Mucosa of stomach (tissue), 1 donor: ENCODE results near the gene ARHGAP15.
"Not testable (repeated sequence)": the region's sequence is repeated elsewhere in the genome, so short reads cannot be mapped to it uniquely, and the experiment has no call there.

Experiments
- H3K27me3 ChIP-seq: one replicate; pipeline ENCODE4 v1.7.0; 2013; ENCODE audit warnings: mild to moderate bottlenecking, low read length; ENCODE audit not compliant: control insufficient read depth, insufficient read depth
- H3K36me3 ChIP-seq: one replicate; pipeline ENCODE4 v1.7.0; 2013; ENCODE audit warnings: low read length; ENCODE audit not compliant: control insufficient read depth, insufficient read depth
- H3K4me1 ChIP-seq: one replicate; pipeline ENCODE4 v1.7.0; 2013; ENCODE audit warnings: mild to moderate bottlenecking, low read length; ENCODE audit not compliant: control insufficient read depth, insufficient read depth
- H3K4me3 ChIP-seq: one replicate; pipeline ENCODE4 v1.7.0; 2013; ENCODE audit warnings: low read length
- H3K9ac ChIP-seq: one replicate; pipeline ENCODE4 v1.7.0; 2013; ENCODE audit warnings: mild to moderate bottlenecking, low read length, moderate library complexity
- H3K9me3 ChIP-seq: one replicate; pipeline ENCODE4 v1.7.0; 2013; ENCODE audit warnings: mild to moderate bottlenecking, low read length, moderate library complexity; ENCODE audit not compliant: control insufficient read depth
- donor health status: Pancreatic carcinoma.

Gene ARHGAP15

GRCh38 chr2:143128681-143129580, at the start of gene ARHGAP15:
ARHGAP15 (plus strand) TSS chr2:143129419.
- H3K36me3 ChIP-seq, result no peaks in the 10 kb centered on the region
- peak within 1 kb of the TSS; percentile 7 for H3K9ac ChIP-seq
- no peaks in the 10 kb centered on the region for H3K27me3 ChIP-seq
- H3K4me3 ChIP-seq, result no peak within 1 kb of the TSS
- H3K4me1 ChIP-seq, result no peaks in the 10 kb centered on the region
- no peaks in the 10 kb centered on the region for H3K9me3 ChIP-seq

- Histone ChIP-seq H3K9ac (no peak overlapping the region), H3K4me3 (no peak overlapping the region), H3K4me1 (no peaks in the 10 kb centered on the region), H3K36me3 (no peaks in the 10 kb centered on the region), H3K9me3 (no peaks in the 10 kb centered on the region), H3K27me3 (no peaks in the 10 kb centered on the region)
Measured at GRCh38 chr2:143081616-143082015, 47.6 kb upstream of the ARHGAP15 start.

GRCh38 chr2:143083636-143084035, 45.6 kb upstream of the ARHGAP15 start:
- Histone ChIP-seq H3K9ac (no peak overlapping the region), H3K4me3 (no peak overlapping the region), H3K9me3 (no peaks in the 10 kb centered on the region), H3K36me3 (no peaks in the 10 kb centered on the region), H3K27me3 (no peaks in the 10 kb centered on the region), H3K4me1 (no peaks in the 10 kb centered on the region)

- Histone ChIP-seq H3K4me3 (no peak overlapping the region), H3K36me3 (no peaks in the 10 kb centered on the region), H3K27me3 (no peaks in the 10 kb centered on the region), H3K4me1 (no peaks in the 10 kb centered on the region), H3K9ac (no peak overlapping the region), H3K9me3 (no peaks in the 10 kb centered on the region)
Measured at GRCh38 chr2:143084462-143084861, 44.8 kb upstream of the ARHGAP15 start.

GRCh38 chr2:143085125-143085784, 44.0 kb upstream of the ARHGAP15 start:
- Histone ChIP-seq H3K9ac (no peak overlapping the region), H3K4me1 (no peaks in the 10 kb centered on the region), H3K9me3 (no peaks in the 10 kb centered on the region), H3K36me3 (no peaks in the 10 kb centered on the region), H3K27me3 (no peaks in the 10 kb centered on the region), H3K4me3 (no peak overlapping the region)

- Histone ChIP-seq H3K9ac (no peak overlapping the region), H3K9me3 (no peaks in the 10 kb centered on the region)
Measured at GRCh38 chr2:143087033-143087432, 42.2 kb upstream of the ARHGAP15 start.

GRCh38 chr2:143088388-143088787, 40.8 kb upstream of the ARHGAP15 start:
- Histone ChIP-seq H3K27me3 (no peaks in the 10 kb centered on the region), H3K4me1 (no peaks in the 10 kb centered on the region), H3K4me3 (no peak overlapping the region), H3K9ac (no peak overlapping the region), H3K36me3 (no peaks in the 10 kb centered on the region), H3K9me3 (no peaks in the 10 kb centered on the region)

More at GRCh38 chr2:143087033-143087432, 42.2 kb upstream of the ARHGAP15 start:
- H3K4me3 ChIP-seq, result no peak overlapping the region
- H3K36me3 ChIP-seq, result no peaks in the 10 kb centered on the region
- no peaks in the 10 kb centered on the region for H3K27me3 ChIP-seq
- no peaks in the 10 kb centered on the region for H3K4me1 ChIP-seq

GRCh38 chr2:143089520-143089919, 39.7 kb upstream of the ARHGAP15 start:
- not testable (repeated sequence) for H3K36me3 ChIP-seq, H3K27me3 ChIP-seq, H3K4me3 ChIP-seq, H3K4me1 ChIP-seq, H3K9me3 ChIP-seq, H3K9ac ChIP-seq

- Histone ChIP-seq H3K9ac (no peak overlapping the region), H3K9me3 (no peaks in the 10 kb centered on the region), H3K4me1 (no peaks in the 10 kb centered on the region), H3K36me3 (no peaks in the 10 kb centered on the region), H3K4me3 (no peak overlapping the region), H3K27me3 (no peaks in the 10 kb centered on the region)
Measured at GRCh38 chr2:143110758-143111428, 18.3 kb upstream of the ARHGAP15 start.

GRCh38 chr2:143117225-143117624, 12.0 kb upstream of the ARHGAP15 start:
- no peak overlapping the region for H3K4me3 ChIP-seq
- no peak overlapping the region for H3K9ac ChIP-seq
- no peaks in the 10 kb centered on the region for H3K4me1 ChIP-seq
- H3K27me3 ChIP-seq, result no peaks in the 10 kb centered on the region
- no peaks in the 10 kb centered on the region for H3K9me3 ChIP-seq
- H3K36me3 ChIP-seq, result no peaks in the 10 kb centered on the region

GRCh38 chr2:143121079-143121478, 8.1 kb upstream of the ARHGAP15 start:
- Histone ChIP-seq H3K4me1 (no peaks in the 10 kb centered on the region), H3K4me3 (no peak overlapping the region), H3K36me3 (no peaks in the 10 kb centered on the region)

GRCh38 chr2:143121957-143122356, 7.3 kb upstream of the ARHGAP15 start:
- no peaks in the 10 kb centered on the region for H3K36me3 ChIP-seq
- no peak overlapping the region for H3K4me3 ChIP-seq
- H3K27me3 ChIP-seq, result no peaks in the 10 kb centered on the region
- no peak overlapping the region for H3K9ac ChIP-seq
- H3K9me3 ChIP-seq, result no peaks in the 10 kb centered on the region
- no peaks in the 10 kb centered on the region for H3K4me1 ChIP-seq

More at GRCh38 chr2:143121079-143121478, 8.1 kb upstream of the ARHGAP15 start:
- Histone ChIP-seq H3K9ac (no peak overlapping the region), H3K9me3 (no peaks in the 10 kb centered on the region), H3K27me3 (no peaks in the 10 kb centered on the region)
